Large intestine (tissue), 3 donors: ENCODE results near the gene CDK5RAP3. TPM values are rescaled to one million over a fixed set of nuclear protein-coding genes. Genes with fewer than 3 reads are reported as not detected.
A peak's percentile ranks its signal among the peaks of the same experiment; 100 is the strongest.
"Not testable (repeated sequence)": the region's sequence is repeated elsewhere in the genome, so short reads cannot be mapped to it uniquely, and the experiment has no call there.

Source experiments
- DNase-seq, 2 donors: peaks; one replicate each; pipeline versions ENCODE4 v3.0.0 to v3.0.0-alpha.2; 2013
- H3K27ac ChIP-seq: one replicate; pipeline ENCODE4 v1.5.1; 2013; ENCODE audit warnings: low read length
- H3K27me3 ChIP-seq: 2 replicates; pipeline ENCODE4 v1.6.1; 2013; ENCODE audit warnings: low read length; ENCODE audit not compliant: control insufficient read depth, insufficient read depth
- H3K36me3 ChIP-seq: 2 replicates; pipeline ENCODE4 v1.6.1; 2013; ENCODE audit warnings: low read length; ENCODE audit not compliant: control insufficient read depth, insufficient read depth
- H3K4me1 ChIP-seq: one replicate; pipeline ENCODE4 v1.6.1; 2013; ENCODE audit warnings: low read length; ENCODE audit not compliant: control insufficient read depth, insufficient read depth
- H3K4me3 ChIP-seq: one replicate; pipeline ENCODE4 v1.5.1; 2013; ENCODE audit warnings: low read length
- H3K9me3 ChIP-seq: one replicate; pipeline ENCODE4 v1.6.1; 2013; ENCODE audit warnings: mild to moderate bottlenecking, low read depth, low read length, moderate library complexity; ENCODE audit not compliant: control insufficient read depth
- WGBS: methylation state at CpG from one replicate; pipeline ENCODE4 v1.1.5; 2013; ENCODE audit warnings: low lambda C conversion rate; ENCODE audit not compliant: insufficient coverage; 5-methylcytosine and 5-hydroxymethylcytosine counted together
- polyA plus RNA-seq: library from polyadenylated mRNA; unstranded; fragments of 120-200 nt; gene quantifications from one replicate; pipeline ENCODE4 v1.2.1, GENCODE V29; 2013

The CDK5RAP3 gene
- polyA plus RNA-seq, 1 donor, result 200 TPM

DNA sequence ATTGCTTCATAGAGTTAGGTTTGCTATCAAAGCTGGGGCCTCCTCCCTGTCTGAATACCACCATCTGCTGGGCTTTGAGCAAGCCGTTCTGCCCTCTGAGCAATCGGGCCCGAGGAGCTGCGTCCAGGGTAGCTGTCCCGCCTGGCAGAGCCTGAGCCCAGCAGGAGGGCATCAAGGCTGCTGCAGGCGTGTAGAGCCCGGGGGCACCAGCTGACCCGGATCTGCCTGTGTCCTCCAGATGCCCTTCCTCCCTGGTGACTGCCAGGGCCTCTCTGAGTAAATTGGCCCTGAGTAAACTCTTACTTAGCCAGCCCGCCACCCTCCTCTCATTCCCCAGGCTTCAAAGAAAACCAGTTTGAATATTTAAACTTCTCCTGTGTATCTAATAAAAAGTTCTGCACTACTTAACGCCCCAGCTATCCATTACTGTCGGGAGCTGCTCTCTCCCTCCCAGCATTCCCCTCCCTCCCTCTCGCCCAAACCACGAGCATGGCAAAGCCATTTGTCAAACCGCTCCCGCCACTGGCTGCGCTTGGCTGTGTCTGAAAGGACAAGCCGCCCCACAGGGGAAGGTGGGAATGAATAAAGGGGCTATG lies 16.4 kb downstream of the CDK5RAP3 start:
- Histone ChIP-seq H3K36me3 (peaks cover 14% of the 10 kb centered on the region), H3K9me3 (no peaks in the 10 kb centered on the region), H3K27ac (no peak overlapping the region), H3K4me1 (peaks cover 10% of the 10 kb centered on the region), H3K4me3 (no peak overlapping the region), H3K27me3 (peaks cover 2% of the 10 kb centered on the region)
- no CpG with 5 or more reads among the region's 17 CpGs for WGBS
- peak in 1 of 2 donors; percentile 26 for DNase-seq

DNA sequence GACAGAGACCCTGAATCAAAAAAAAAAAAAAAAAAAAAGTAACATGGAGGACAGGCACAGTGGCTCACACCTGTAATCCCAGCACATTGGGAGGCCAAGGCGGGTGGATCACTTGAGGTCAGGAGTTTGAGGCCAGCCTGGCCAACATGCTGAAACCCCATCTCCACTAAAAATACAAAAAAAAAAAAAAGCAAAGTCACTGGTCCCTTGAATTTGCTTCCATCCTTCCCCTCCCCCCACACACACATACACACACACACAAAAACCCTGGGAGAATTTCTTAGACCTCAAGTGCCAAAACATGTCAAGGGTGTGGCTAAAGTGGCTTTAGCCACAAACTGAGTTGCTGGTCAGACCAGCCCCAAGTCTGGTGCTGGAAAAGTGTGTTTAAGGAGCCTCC lies 17.5 kb downstream of the CDK5RAP3 start:
- not testable (repeated sequence) for H3K4me1 ChIP-seq, H3K4me3 ChIP-seq, H3K27me3 ChIP-seq, DNase-seq, H3K27ac ChIP-seq, H3K36me3 ChIP-seq, H3K9me3 ChIP-seq
- no CpG with 5 or more reads among the region's 1 CpG for WGBS

DNA sequence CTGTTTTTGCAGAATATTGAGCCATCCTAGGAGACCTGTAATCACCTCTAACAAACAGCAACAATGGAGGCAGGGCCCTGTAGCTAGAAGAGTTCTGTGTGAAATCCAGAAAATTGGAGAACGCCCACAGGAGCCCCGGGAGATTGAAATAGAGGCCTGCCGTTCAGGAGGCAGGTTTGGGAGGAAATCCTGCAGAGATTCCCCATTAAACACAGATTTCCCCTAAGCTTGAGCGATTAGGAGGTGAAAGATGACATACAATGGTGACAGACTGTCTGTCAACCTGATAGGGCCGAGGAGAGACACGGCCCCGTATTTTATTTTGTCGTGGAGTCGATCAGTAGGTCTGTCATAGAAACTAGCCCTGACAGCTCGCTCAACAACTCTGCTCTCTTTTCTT lies 18.2 kb downstream of the CDK5RAP3 start:
- H3K4me1 ChIP-seq, result peaks cover 10% of the 10 kb centered on the region
- H3K27ac ChIP-seq, result no peak overlapping the region
- H3K27me3 ChIP-seq, result peaks cover 2% of the 10 kb centered on the region
- H3K36me3 ChIP-seq, result peaks cover 3% of the 10 kb centered on the region
- no CpG with 5 or more reads among the region's 10 CpGs for WGBS
- H3K9me3 ChIP-seq, result no peaks in the 10 kb centered on the region
- DNase-seq, result no peak
- no peak overlapping the region for H3K4me3 ChIP-seq

DNA sequence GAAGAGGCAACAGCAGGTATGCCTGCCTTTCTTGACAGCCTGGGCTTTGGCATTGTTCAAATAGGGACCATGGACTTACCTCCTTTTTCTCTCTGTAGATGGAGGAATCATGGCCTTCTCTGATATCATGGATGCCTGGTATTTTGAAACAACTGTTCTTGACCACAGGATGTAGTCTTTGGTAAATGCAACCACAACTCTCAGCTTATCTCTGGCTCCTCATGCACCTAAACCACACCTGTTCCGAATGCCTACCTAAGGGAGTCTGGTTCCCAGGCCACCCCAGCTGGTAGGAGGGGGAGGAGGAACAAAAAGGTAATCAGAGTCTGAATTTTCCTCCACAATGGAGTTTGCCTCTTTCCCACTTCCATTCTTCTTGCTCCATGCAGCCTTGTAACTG lies 18.8 kb downstream of the CDK5RAP3 start:
- no peak for DNase-seq
- no peaks in the 10 kb centered on the region for H3K36me3 ChIP-seq
- H3K9me3 ChIP-seq, result no peaks in the 10 kb centered on the region
- H3K4me1 ChIP-seq, result peaks cover 10% of the 10 kb centered on the region
- H3K27ac ChIP-seq, result no peak overlapping the region
- H3K27me3 ChIP-seq, result peaks cover 2% of the 10 kb centered on the region
- WGBS, result no CpG with 5 or more reads among the region's 1 CpG
- no peak overlapping the region for H3K4me3 ChIP-seq

DNA sequence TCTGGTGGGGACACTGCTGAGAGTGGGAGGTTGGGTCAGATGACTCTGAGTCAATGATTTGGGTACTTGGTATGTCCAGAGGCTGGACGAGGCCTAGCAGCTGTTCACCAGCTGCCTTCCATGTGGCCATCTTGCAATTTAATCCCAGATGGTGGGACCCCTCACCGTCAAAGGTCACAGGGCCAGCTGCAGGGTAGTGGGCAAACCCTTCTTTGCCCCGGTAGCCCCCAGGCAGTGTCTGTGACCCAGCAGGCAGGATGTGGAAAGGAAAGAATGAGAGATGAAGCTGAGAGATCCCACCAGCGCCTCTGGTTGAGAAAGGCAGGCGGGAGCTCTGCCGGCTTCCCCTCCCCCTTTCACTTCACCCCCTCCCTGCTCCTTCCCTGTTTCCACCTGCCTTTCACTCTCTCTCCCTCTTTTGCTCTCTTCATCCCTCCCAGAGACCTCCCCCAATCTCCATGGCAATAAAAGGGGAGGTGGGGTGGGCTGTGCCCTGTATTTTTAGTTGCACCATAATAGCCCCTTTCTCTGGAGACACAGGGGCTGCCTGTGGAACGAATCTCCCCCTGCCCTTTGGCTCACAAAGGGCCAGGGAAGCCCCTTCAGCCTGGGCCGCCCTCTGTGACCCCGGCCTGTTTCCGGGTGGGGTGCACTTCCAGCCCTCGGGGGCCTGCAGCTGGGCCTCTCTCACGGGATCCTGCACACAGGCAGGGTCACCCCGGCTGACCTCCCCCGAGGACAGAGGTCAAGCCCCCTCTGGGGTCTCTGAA lies 20.2 kb downstream of the CDK5RAP3 start:
- no peak for DNase-seq
- H3K36me3 ChIP-seq, result no peaks in the 10 kb centered on the region
- H3K4me3 ChIP-seq, result no peak overlapping the region
- 20% methylated on average over 1 of the region's 14 CpGs for WGBS
- no peaks in the 10 kb centered on the region for H3K9me3 ChIP-seq
- H3K27ac ChIP-seq, result no peak overlapping the region
- peaks cover 4% of the 10 kb centered on the region for H3K27me3 ChIP-seq
- peaks cover 10% of the 10 kb centered on the region for H3K4me1 ChIP-seq

DNA sequence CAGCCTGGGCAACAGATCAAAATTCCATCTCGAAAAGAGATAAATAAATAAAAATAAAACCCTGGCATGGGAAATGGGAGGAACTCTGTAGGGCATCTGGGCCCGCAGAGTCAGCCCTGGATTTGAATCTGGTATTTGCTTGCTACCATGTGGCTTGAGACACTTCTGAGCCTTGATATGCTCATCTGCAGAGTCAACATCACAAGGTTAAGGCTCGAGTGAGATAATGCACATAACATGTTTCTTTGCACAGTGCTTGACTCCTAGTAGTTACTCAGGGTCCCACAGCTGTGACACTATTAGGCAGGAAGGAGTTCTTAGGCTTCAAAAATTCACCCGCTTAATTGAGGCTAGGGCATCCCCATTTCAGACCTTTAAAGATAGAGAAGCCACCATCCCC lies 21.3 kb downstream of the CDK5RAP3 start:
- Histone ChIP-seq H3K27ac (no peak overlapping the region), H3K4me1 (peaks cover 7% of the 10 kb centered on the region), H3K36me3 (no peaks in the 10 kb centered on the region), H3K27me3 (peaks cover 4% of the 10 kb centered on the region), H3K9me3 (no peaks in the 10 kb centered on the region), H3K4me3 (no peak overlapping the region)
- WGBS, result no CpG with 5 or more reads among the region's 4 CpGs
- no peak for DNase-seq

DNA sequence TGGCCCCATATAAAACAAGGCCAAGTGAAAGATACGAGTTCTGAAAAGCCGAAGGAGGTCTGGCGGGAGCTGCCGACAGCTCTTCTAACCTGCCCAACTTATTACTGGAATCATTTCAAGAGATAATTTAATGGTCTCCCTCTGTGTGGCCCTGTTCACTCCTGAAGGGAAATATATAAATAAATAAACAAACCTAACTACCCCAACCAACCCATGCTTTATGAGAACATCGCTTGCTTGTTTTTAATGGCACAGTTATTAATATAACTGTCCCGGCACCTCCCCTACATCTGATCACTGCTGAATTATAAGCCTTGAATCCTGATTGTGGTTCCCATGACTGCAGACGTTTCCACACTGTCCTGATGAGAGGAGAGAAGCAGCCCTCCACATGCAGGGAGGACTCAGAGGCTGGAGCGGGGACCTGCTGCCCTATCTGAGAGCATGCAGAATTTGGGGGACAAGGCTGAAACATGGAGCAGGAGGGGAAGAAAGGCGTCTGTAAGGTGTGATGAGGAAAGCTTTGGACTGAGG lies 22.2 kb downstream of the CDK5RAP3 start:
- H3K4me3 ChIP-seq, result no peak overlapping the region
- H3K4me1 ChIP-seq, result peaks cover under 1% of the 10 kb centered on the region
- no peaks in the 10 kb centered on the region for H3K9me3 ChIP-seq
- H3K27ac ChIP-seq, result no peak overlapping the region
- no peak for DNase-seq
- 80% methylated on average over 1 of the region's 9 CpGs for WGBS
- H3K36me3 ChIP-seq, result no peaks in the 10 kb centered on the region
- peaks cover 2% of the 10 kb centered on the region for H3K27me3 ChIP-seq

DNA sequence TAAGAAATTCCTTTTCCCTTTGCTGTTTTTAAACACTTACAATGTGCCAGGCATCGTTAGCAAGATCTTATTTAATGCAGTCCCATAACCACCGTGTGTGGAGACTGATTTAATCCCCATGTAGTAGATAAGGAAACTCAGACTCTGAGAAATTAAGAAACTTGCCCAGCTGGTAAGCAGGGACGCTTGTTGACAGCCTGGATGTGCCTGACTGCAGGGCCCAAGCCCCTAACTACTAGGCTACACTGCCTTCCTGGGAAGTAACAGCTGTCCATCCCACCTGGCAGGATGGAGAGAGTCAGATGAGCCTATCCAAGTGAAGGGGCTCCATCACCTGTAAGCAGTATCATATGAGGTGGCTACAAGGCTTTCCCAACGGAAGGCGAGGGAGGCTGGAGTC lies 23.1 kb downstream of the CDK5RAP3 start:
- Histone ChIP-seq H3K4me1 (no peaks in the 10 kb centered on the region), H3K9me3 (no peaks in the 10 kb centered on the region), H3K4me3 (no peak overlapping the region), H3K36me3 (no peaks in the 10 kb centered on the region), H3K27ac (no peak overlapping the region), H3K27me3 (peaks cover 2% of the 10 kb centered on the region)
- DNase-seq, result no peak
- no CpG with 5 or more reads among the region's 5 CpGs for WGBS

DNA sequence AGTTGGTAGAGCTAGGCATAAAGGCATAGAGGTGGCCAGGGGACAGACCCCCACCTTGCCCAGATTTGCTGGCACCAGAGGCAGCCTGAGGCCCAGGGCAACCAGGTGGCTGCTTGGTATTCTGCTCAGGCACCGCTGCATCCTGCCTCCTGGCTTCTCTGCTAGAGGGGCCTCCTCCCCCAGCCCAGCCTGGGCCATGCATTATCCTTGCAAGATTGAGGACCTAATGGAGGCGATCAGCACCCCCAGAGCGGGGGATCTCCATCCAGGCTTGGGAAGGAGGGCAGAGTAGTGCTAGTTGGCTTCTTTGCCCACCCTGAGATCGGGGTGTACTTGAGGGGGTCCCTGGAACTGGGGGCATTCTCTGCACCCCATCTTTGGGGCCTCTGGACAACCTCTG lies 23.8 kb downstream of the CDK5RAP3 start:
- H3K4me1 ChIP-seq, result peaks cover under 1% of the 10 kb centered on the region
- no peak overlapping the region for H3K27ac ChIP-seq
- WGBS, result no CpG with 5 or more reads among the region's 4 CpGs
- no peak for DNase-seq
- H3K27me3 ChIP-seq, result peaks cover 2% of the 10 kb centered on the region
- no peak overlapping the region for H3K4me3 ChIP-seq
- H3K36me3 ChIP-seq, result no peaks in the 10 kb centered on the region
- H3K9me3 ChIP-seq, result no peaks in the 10 kb centered on the region

DNA sequence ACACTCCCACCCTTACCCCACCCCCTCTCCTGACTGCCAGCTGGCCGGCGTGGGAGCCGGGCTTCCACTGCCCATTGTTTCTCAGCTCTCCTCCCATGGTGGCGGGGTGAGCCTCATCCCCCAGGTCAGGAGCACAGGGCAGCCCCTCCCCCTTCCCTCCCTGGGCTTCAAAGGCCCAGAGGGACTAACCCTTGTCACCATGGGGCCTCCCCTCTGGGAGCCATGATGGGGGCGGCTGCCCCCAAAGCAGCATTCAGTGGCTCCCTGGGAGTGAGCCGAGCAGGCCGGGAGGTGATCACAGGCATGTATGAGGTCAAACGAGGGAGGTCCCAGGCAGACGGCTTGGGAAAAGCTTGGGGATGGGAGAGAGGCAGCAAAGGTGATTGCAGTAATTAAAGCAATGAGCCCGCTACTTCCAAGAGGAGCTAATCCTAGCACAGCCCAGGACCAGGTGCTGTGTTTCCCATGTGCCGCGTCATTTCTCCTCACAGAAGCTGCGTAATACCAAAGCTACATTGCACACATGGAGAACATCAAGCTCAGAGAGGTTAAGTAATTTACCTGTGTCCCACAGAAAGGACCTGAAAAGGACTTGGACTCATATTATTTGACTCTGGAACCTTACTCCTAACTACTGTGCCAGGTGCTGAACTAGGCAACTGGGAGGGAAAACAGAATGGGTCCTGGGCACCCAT lies 24.5 kb downstream of the CDK5RAP3 start:
- Histone ChIP-seq H3K36me3 (no peaks in the 10 kb centered on the region), H3K27ac (no peak overlapping the region), H3K27me3 (peaks cover 2% of the 10 kb centered on the region), H3K4me1 (peaks cover 5% of the 10 kb centered on the region), H3K4me3 (no peak overlapping the region), H3K9me3 (no peaks in the 10 kb centered on the region)
- DNase-seq, result no peak
- WGBS, result no CpG with 5 or more reads among the region's 13 CpGs
